ENCODE measurements around the gene CCDC126. TPM values are rescaled to one million over a fixed set of nuclear protein-coding genes. Genes with fewer than 3 reads are reported as not detected.

CCDC126 gene
- total and polyA plus RNA-seq, 8 donors, result 2.4 to 8.5 (median 4.9) TPM

GRCh38 chr7:23586159-23586558, 11.0 kb upstream of the CCDC126 start:
- WGBS, 2 donors, result 84 to 92% methylated on average over 34 of the region's 34 CpGs
- no peak for ATAC-seq

GRCh38 chr7:23590529-23590928, 6.7 kb upstream of the CCDC126 start:
- no peaks in the 10 kb centered on the region for H3K4me1 ChIP-seq
- H3K4me3 ChIP-seq, result no peak overlapping the region
- intact Hi-C loops (cut with DNase I), result no loop called here
- no peak for FAIRE-seq
- no peaks in the 10 kb centered on the region for H3K27me3 ChIP-seq
- H3K27ac ChIP-seq, result no peak overlapping the region
- 76 to 84% methylated on average over 1 of the region's 1 CpG for WGBS, 2 donors
- TF ChIP-seq CTCF (IDR thresholded peaks at IDR 0.05), result no peak
- no peak for ATAC-seq
- no peaks in the 10 kb centered on the region for H3K36me3 ChIP-seq
- no peak for DNase-seq
- H3K9me3 ChIP-seq, result no peaks in the 10 kb centered on the region

More at GRCh38 chr7:23586159-23586558, 11.0 kb upstream of the CCDC126 start:
- DNase-seq (no peak), FAIRE-seq (no peak)
- Histone ChIP-seq H3K4me3 (no peak overlapping the region), H3K9me3 (no peaks in the 10 kb centered on the region), H3K27ac (no peak overlapping the region), H3K4me1 (no peaks in the 10 kb centered on the region), H3K36me3 (no peaks in the 10 kb centered on the region), H3K27me3 (no peaks in the 10 kb centered on the region)
- TF ChIP-seq CTCF (IDR thresholded peaks at IDR 0.05), result no peak
- intact Hi-C loops (cut with DNase I), result no loop called here

GRCh38 chr7:23593706-23594105, 3.5 kb upstream of the CCDC126 start:
- Histone ChIP-seq H3K4me1 (peaks cover 3 to 7% (median 4%) of the 10 kb centered on the region in 3 donors), H3K4me3 (no peak overlapping the region), H3K27me3 (no peaks in the 10 kb centered on the region), H3K27ac (no peak overlapping the region), H3K36me3 (no peaks in the 10 kb centered on the region), H3K9me3 (no peaks in the 10 kb centered on the region)
- TF ChIP-seq CTCF (IDR thresholded peaks at IDR 0.05), result no peak
- ATAC-seq (no peak), FAIRE-seq (no peak), DNase-seq (no peak)
- intact Hi-C loops (cut with DNase I), result no loop called here
- 52 to 65% methylated on average over 1 of the region's 1 CpG for WGBS, 2 donors

- intact Hi-C loops (cut with DNase I), result no loop called here
- DNase-seq, result no peak
- no peak for TF ChIP-seq CTCF (IDR thresholded peaks at IDR 0.05)
- H3K4me1 ChIP-seq, result peaks cover 8 to 13% (median 9%) of the 10 kb centered on the region in 3 donors
- no peak overlapping the region for H3K4me3 ChIP-seq
- H3K27me3 ChIP-seq, result no peaks in the 10 kb centered on the region
- H3K9me3 ChIP-seq, result no peaks in the 10 kb centered on the region
- ATAC-seq, result no peak
- H3K27ac ChIP-seq, result no peak overlapping the region
- no peak for FAIRE-seq
- no peaks in the 10 kb centered on the region for H3K36me3 ChIP-seq
Observed at GRCh38 chr7:23594879-23595604, 2.1 kb upstream of the CCDC126 start.

- Histone ChIP-seq H3K4me3 (peak overlapping the region in 3 of 4 donors; percentile 65 to 97 (median 76)), H3K27ac (peak overlapping the region in 2 of 4 donors; percentile 94 to 97), H3K27me3 (no peaks in the 10 kb centered on the region), H3K36me3 (no peaks in the 10 kb centered on the region), H3K4me1 (peaks cover 8 to 24% (median 9%) of the 10 kb centered on the region in 3 donors), H3K9me3 (no peaks in the 10 kb centered on the region)
- DNase-seq, result no peak
- ATAC-seq, result no peak
- TF ChIP-seq CTCF (IDR thresholded peaks at IDR 0.05), result no peak
- 27 to 31% methylated on average over 4 of the region's 4 CpGs for WGBS, 2 donors
- FAIRE-seq, result no peak
- intact Hi-C loops (cut with DNase I), result no loop called here
Observed at GRCh38 chr7:23598296-23598695, 1.1 kb downstream of the CCDC126 start.

All from pancreas (tissue), 10 donors.